GM12872 (cell line): ENCODE measurements around the gene OAS3.

Experiments used
- CTCF ChIP-seq: IDR thresholded peaks from 3 replicates; pipeline ENCODE4 v1.5.1; 2011; ENCODE audit warnings: low read depth, mild to moderate bottlenecking, low read length, moderate library complexity; ENCODE audit not compliant: insufficient read depth

Gene OAS3

GRCh38 chr12:112941528-112942335 lies 3.5 kb downstream of the OAS3 start:
- no peak for TF ChIP-seq CTCF

- no peak for TF ChIP-seq CTCF
Measured at GRCh38 chr12:112942572-112942971, 4.3 kb downstream of the OAS3 start.

- no peak for TF ChIP-seq CTCF
Measured at GRCh38 chr12:112944024-112944690, 5.9 kb downstream of the OAS3 start.

- TF ChIP-seq CTCF = no peak
Measured at GRCh38 chr12:112945515-112945914, 7.2 kb downstream of the OAS3 start.

GRCh38 chr12:112946236-112947000 lies 8.1 kb downstream of the OAS3 start:
- TF ChIP-seq CTCF = no peak

- no peak for TF ChIP-seq CTCF
Measured at GRCh38 chr12:112947314-112947713, 9.0 kb downstream of the OAS3 start.

- no peak for TF ChIP-seq CTCF
Measured at GRCh38 chr12:112947761-112948160, 9.5 kb downstream of the OAS3 start.
